GM19240 (cell line): ENCODE measurements around the gene NELFCD.
"Not testable (repeated sequence)": the region's sequence is repeated elsewhere in the genome, so short reads cannot be mapped to it uniquely, and the experiment has no call there.

Source experiments
- DNase-seq: peaks from one replicate; pipeline ENCODE4 v3.0.0; 2011; ENCODE audit warnings: low spot score; ENCODE audit not compliant: insufficient read length

The NELFCD gene

GRCh38 chr20:58973179-58973578 lies 7.9 kb upstream of the NELFCD start:
- no peak for DNase-seq

- DNase-seq, result no peak
Measured at GRCh38 chr20:58973866-58974265, 7.2 kb upstream of the NELFCD start.

DNA sequence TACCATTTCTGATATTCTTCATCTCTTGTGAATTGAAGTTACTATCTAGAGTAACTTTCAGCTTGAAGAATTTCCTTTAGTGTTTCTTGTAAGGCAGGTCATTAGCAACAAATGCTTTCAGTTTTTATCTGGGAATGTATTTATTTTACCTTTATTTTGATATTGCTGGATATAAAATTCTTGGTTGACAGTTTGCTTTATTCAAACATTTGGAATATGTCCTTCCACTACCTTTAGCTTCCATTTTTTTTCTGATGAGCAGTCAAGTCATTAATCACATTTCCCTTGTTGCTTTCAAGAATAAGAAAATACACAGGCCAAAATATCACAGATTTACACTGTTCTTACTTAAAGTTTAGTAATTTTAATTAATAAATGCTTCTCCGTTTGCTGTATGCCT lies 5.7 kb upstream of the NELFCD start:
- DNase-seq, result no peak

GRCh38 chr20:58976061-58976730 lies 4.9 kb upstream of the NELFCD start:
- no peak for DNase-seq

- DNase-seq, result no peak
Measured at GRCh38 chr20:58978351-58979190, 2.5 kb upstream of the NELFCD start.

- DNase-seq, result no peak
Measured at GRCh38 chr20:58981628-58982364, 740 bp downstream of the NELFCD start.

DNA sequence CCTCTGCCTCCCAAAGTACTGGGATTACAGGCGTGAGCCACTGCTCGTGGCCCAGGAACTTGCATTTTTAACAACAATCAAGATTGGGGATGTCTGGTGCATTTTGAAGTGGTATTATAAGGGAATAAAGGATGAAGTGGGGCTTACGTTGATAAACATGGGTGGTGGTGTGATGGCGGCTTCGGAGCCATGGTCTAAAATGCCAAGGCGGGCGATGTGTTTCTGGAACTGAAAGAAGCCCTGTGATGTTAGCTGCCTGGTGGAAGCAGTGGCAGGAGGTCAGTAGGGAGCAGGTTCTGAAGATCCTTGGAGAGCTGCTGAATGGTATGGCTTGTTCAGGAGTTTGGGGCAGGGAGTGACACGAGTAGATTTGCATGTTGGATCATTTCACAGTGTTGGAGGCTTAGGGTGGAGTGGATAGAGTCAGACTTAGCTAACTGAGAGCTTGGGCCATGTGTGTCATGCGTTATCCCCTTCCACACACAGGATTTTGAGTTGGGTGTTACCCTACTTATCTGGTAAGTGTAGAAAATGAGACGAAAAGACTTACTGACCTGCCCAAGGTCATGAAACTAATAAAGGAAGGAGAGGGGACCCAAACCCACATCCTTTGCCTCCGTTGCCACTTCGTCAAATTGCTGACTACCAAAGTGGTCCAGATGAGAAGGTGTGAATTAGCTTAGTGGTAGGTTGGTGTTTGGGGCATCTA lies 1.5 kb downstream of the NELFCD start:
- no peak for DNase-seq

DNA sequence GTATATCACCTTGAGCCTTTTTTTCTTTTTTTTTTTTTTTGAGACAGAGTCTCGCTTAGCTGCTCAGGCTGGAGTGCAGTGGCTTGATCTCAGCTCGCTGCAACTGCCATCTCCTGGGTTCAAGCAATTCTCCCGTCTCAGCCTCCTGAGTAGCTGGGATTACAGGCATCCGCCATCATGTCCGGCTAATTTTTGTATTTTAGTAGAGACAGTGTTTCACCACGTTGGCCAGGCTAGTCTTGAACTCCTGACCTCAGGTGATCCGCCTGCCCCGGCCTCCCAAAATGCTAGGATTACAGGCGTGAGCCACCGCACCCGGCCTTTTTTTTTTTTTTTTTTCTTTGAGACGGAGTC lies 2.0 kb downstream of the NELFCD start:
- DNase-seq, result not testable (repeated sequence)

GRCh38 chr20:58984691-58985090 lies 3.6 kb downstream of the NELFCD start:
- DNase-seq, result no peak

DNA sequence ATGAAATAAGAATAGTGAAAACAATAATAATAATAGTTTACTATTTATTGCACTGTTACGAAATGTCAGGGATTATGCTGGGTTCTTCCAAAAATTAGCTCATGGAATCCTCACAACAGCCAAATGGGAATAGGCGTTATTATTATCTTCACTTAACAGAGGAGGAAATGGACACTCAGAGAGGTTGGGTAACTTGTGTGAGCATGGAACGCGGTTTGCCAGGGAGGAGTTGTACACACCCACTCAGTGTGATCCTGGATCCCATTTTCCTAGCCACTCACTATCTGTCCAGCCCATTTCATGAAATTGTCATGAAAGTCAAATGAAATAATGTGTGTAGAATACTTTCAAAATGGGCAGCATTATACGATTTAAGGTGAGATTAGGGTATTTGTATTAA lies 4.6 kb downstream of the NELFCD start:
- no peak for DNase-seq

- DNase-seq, result no peak
Measured at GRCh38 chr20:58986286-58986967, 5.4 kb downstream of the NELFCD start.

DNA sequence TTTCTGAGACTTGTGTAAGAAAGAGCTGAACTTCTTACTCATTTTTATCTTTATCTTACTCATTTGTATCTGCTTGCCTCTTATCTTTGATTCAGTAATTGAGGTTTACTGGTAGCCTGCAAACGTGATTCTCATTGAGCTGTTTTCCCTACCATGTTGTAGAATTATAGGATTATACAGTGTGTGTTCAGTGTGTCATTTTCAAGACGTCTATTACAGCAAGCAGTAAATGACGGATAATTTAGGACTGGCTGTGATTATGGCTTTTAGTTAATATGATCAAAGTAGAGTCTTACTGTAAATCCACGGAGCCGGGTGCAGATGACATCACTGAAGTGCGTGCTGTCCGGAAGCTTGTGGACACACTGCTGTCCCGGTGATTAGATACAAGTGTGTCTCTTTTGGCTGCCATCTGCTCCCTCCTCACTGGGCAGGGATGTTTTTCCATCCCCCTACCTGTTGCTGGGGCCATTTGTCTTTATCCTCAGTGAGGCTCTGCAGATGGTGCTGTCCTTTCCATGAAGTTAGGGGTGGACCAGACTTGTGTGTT lies 6.0 kb downstream of the NELFCD start:
- DNase-seq, result no peak

- no peak for DNase-seq
Measured at GRCh38 chr20:58987790-58988564, 6.9 kb downstream of the NELFCD start.

DNA sequence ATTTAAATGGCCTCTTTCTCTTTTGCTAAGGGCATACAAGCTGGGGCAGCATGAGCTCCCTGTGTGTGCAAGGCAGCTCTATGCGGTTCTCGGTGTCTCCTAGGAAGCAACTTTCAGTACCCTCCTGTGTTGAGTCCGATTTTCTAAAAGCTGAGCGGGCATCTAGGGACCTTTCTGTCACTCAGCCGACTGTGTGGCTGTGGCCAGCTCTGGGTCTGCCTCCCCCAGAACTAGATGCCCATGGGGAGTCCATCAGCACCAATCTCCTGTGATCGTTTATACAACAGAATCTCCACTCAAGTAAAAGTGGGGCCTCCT lies 7.5 kb downstream of the NELFCD start:
- DNase-seq, result no peak

- no peak for DNase-seq
Measured at GRCh38 chr20:58989196-58989595, 8.1 kb downstream of the NELFCD start.

DNA sequence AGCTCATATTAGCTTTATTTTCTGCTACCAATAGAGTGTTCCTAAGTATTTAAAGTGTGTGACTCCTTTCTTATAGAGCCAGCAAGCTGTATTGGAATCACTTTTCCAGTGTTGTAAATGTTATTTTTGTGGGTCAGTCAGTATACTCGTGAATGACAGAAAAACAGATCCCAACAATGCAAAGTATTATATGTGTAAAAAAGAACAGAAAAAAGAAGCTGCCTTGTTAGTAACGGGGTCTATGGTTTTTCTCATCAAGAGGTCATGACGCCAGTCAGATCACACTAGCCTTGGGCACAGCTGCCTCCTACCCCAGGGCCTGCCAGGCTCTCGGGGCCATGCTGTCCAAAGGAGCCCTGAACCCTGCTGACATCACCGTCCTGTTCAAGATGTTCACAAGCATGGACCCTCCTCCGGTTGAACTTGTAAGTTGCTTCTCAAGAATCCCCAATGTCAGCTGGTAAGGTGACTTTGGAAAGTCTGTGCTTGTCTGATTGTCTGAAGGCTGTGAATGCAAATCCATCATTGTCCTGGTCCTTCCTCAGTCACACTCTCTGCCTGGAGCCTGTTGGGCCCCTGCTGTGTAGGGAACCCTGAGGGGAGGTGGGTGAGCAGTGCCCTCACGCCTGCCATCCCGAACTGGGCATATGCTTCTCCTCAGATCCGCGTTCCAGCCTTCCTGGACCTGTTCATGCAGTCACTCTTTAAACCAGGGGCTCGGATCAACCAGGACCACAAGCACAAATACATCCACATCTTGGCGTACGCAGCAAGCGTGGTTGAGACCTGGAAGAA lies 9.8 kb downstream of the NELFCD start:
- DNase-seq, result no peak

DNA sequence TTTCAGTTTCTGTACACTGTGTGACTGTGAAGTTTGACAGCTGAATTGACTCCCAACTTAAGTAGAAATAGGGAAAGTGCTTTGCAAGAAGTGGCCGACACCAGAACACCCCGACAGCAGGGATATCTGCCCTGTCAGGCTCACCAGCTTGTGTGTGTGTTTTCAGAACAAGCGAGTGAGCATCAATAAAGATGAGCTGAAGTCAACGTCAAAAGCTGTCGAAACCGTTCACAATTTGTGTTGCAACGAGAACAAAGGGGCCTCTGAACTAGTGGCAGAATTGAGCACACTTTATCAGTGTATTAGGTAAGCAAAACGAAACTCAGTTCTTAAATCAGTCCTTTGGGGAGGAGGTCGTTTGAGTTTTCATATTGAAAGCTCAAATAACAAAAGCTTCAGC lies 10.7 kb downstream of the NELFCD start:
- no peak for DNase-seq

GRCh38 chr20:58992911-58993310 lies 11.9 kb downstream of the NELFCD start:
- DNase-seq, result no peak
